HG03520 (cell line): ENCODE results near the gene PTCH1.

ENCODE experiments used
- ATAC-seq: cut with Tn5 transposase; IDR thresholded peaks from one replicate; pipeline ENCODE4 v1.9.1; 2021; ENCODE audit warnings: mild to moderate bottlenecking, moderate library complexity; ENCODE audit not compliant: unreplicated experiment

Gene PTCH1

DNA sequence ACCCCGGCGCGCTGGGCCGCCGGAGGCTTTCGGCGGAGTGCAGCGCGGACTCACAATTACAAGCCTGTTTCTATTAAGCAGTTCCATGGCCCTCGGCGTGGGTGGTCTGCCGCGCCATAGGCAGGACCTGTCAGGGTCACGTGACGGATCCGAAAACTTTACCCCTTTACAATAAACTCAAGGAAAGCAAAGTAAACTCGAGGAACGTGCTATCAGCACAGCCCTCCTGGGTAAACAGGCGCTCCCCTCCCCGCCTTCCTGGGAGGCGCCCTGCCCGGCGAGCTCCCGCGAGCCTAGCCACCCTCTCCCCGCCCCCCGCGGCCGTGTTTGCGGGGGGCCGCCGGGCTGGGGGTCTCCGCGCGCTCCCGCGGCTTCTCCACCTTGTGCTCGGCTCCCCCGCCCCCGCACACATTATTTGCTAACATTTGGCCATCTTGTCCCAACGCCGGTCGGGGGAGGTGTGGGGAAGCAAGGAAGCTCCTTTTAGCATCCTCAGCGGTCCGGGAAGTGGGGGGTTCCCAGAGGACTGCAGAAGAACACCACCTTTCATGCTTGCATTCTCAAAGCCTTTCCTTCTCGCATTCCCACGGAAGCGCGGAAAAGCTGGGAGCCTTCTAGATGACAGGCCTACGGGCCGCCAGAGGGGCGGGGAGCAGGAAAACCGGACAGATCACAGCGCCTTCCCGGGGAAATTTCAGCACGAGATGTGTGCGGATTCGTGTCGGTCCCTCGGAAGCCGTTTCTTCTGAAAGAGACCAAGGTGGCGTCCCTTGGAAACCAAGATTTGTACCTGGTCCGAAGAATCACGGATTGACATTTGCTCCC, at the start of gene PTCH1:
Gene PTCH1, minus strand, starts transcription at position 238 of the 825 bp plus-strand sequence.
- ATAC-seq: no peak

DNA sequence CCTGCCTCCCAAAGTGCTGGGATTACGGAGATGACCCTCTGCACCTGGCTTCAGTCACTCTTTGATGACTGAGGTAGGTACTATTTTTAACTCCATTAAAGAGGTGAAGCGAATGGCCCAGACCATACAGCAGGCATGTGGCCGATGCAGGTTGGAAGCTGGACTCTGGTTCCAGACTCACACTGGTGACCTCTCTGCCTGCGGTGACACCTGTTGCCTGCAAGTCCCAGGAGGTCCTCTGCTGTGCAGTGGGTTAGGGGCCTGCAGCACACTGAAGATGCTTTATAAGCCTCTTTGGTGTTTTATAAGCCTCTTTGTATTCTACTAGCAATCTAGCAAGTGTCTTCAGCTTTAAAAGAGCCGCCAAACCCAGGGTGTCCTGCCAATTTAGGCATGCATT, 49.2 kb upstream of the PTCH1 start:
- no peak for ATAC-seq

DNA sequence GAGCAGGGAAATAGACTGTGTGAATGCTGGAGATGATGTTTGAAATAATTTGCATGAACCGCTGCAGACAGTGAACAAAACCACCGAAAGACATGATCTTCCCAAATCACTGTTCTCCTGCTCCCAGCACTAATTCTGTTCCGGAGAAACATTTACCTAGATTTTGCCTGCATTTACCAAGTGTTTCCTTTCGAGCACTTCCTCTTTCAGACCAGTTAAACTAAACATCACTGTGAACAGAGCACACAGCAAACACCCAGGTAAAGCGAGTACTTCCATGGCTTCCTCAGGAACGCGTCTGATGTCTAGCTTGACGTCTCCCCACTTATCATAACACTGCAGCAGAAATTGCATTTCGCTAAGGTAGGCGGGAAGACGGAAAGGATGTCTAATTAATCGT, 45.1 kb upstream of the PTCH1 start:
- no peak for ATAC-seq

DNA sequence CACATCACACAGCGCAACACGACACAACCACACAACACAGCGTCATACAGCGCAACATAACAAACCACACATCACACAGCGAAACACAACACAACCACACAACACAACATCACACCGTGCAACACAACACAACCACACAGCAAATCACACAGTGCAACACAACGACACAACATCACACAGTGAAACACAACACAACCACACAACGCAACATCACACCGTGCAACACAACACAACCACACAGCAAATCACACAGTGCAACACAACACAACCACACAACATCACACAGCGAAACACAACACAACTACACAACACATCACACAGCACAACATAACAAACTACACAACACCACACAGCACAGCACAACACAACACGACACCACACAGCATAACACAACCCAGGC, 40.4 kb upstream of the PTCH1 start:
- no peak for ATAC-seq

DNA sequence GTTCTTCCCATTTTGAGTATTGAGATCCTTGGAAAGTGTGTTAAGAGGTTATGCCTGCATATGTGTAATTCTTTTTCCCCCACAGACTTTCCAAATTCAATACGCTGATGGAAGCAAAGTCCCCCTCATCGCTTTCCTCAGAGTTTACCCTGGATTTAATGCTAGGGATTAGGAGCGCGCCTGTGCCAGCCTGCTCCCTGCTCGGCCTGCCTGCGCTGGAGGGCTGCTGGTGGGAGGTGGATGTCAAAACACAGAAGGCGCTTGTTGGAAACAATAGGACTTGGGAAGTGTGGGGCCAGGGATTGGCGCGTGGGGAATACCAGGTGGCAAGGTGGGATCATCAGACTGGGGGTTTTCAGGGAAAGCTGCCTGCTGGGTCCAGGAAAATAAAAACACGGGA, 39.8 kb upstream of the PTCH1 start:
- no peak for ATAC-seq

DNA sequence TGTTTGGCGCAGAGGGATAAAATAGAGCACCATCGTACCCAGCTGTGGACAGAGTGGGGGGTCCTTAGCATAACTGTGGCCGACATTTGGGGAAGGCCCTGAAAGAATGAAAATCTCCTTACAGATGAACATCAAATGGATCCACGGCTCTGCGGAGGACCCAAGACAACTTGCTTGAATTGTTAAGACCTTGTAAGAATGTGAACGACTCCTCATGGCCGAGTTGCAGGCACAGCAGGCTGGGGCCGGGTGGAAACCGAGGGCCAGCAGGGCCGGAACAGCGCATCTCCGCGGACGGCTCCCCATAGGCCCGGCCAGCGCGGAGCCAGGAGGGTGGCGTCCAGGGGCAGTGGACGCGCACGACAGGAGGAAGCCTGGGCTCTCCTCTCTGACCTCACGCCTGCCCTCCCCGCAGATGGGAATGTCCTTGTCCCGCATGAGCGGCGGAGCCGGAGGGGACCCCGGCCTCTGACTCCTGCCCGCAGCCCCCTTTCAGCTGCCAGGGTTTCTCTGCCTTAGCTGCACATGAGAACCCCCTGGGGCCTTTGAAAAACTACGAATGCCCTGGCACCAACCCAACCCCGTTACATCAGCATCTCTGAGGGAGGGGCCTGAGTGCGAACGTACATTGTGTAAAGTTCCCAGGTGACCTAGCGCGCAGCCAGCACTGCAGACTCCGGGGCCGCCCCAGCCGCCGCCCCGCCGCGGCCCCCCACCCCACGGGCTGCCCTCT, 36.2 kb upstream of the PTCH1 start:
- ATAC-seq: no peak

DNA sequence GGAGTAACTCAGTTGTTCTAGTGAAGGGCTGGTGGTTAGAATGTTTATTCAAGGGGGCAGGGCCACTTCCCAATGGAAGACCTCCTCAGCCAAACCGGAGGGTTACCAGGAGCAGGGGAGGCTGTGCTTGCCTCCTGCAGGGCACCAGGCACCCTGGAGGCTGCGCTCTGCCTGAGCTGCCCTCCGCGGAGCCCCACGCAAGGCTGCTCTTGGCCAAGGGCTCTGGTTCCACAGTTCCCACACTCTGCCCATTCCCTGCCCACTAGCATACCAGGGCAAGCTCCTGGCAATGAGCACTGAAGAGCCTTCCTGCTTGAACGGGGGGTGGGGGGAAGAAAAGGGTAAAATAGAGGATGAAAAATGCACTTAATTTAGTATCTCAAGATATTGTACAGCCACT, 35.5 kb upstream of the PTCH1 start:
- no peak for ATAC-seq

DNA sequence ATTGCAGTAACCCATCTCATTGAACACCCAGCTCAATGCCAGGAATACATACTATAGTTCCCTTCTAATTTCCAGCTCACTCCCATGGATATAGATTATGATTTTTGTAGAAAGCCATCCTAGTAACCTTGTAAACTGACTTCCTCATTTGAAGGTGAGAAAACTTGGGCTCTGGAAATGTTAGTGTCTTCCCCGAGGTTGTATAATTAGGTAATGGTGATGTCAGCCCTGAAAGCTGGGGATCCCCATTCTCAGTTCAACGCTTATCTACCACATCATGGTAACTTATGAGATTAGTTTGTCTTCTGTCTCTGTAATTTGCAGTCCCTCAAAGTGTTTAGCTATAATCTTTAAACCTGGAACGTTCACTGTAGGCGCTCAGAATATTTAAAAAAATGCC, 34.6 kb upstream of the PTCH1 start:
- ATAC-seq: no peak

DNA sequence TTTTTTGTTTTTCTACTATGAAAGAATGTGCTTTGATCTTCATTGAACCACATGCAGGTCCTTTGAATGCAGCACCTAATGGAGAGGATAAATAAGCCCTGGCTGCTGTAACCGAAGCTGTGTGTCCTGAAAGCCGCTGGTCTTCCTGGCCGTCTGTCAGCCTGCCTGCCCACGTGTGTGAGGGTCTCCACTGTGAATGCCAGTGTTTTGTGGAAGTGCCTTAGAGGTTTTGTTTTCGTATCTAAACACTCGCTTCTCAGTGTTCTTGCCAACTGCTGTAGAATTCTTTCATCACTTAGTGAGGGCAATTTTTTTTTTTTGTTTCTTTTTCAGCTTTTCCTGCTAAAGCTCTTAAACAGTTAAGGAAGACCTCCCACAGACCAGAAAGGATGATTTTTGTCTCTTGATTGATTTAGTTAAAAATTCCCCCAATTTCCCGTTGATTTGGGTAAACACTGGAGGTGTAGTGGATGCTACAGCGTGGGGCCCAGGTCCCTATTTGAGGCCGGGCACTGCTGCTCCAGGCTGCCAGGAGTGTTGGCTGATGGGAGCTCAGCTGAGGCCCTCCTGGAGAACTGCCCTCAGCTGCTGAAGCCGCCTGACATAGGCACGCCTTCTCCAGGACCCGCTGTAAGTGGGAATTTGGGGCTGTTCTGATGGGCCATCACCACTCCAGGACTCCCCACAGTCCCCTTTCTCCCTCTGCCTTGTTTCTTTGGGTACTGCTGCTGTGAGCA, 29.2 kb upstream of the PTCH1 start:
- ATAC-seq: no peak

DNA sequence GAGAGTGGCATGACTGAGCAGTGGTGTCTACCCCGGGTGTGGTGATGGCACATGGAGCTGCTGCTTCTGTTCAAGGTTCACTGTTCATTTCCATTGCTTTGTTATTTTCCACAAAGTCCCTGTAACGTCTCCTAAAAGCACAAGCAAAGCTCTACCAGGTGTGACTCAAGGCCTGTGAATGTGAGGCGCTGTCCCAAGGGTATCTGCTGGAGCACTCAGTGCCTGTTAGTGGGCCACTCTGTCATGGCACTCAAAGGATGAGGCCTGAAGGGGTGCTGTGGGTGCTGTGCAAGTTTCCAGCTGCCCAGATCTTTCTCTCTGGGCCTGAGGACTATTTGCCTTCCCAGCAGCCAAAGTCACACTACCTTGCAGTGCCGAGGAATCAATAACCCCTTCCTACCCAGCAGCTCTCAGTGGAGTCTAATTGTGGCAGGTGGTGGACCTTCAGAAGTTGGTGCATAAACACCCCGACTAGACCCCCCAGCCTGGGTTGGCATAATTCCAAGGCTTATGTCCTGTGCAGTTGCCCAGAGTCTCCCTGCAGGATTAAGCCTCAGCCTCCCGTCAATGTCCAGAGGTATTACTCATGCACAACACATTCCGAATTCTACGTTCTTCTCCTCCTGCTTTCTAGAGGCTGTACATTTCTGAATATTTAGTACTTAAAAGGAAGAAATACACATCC, 17.4 kb upstream of the PTCH1 start:
- ATAC-seq: no peak

DNA sequence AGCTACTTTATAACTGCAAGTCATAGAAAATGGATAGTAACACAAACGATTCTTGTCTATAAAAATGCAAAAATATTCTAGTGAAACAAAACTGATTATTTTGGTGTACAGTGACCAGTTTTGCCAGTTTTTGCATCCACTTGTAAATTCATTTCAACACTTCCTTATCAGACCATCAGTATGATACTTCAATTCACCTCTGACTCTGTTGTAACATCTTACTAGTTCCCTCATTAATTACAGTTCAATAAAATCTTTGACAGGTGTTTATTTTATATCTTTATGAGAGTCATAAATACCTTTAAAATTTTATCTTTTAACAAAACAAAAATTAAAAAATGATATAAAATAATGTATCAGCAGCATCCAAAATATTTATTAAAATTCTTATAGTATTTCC, 13.1 kb upstream of the PTCH1 start:
- no peak for ATAC-seq

DNA sequence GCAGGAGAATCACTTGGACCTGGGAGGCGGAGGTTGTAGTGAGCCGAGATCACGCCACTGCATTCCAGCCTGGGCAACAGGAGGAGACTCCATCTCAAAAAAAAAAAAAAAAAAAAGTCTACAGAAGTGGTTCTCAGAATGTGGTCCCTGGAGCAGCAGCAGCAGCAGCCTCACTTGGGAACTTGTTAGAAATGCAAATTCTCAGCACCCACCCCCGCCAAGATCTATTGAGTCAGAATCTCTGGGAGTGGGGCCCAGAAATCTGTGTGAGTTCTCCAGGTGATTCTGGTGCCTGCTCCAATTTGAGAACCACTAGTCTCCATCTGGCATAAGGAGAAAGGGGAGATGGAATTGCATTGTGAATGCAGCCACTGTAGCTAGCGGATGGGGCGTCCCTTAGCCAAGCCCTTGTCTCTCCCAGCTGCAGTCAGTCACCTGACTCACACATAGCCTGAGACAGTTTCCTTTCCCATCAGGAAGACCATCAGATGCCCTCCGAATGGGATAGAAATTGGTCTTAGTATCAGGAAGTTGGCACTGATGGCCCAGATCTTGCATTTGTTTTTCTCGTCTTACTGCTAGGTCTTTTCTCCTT, 12.2 kb upstream of the PTCH1 start:
- no peak for ATAC-seq

DNA sequence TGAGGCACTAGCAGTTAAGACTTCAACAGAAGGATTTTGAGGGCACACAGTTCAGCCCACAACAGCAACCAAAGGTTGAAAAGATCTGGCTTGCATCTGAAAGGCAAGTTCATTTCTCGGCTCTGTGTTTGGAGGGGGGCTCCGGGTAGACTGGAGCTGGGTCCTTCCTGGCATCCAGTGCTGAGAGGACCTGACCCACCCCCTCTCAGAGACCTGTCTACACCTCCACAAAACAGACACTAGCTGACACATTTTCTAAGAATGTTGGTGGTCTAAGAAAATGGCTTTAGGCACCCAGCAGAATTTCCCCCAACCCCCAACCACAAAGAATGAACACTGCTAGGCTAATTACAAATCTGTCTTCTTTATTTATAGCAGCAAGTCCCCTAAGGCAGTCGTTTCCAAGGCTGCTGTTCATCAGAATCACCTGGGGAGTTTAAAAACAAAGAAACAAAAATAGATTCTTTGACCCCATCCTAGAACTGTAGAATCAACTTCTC, 6.2 kb upstream of the PTCH1 start:
- ATAC-seq: no peak

DNA sequence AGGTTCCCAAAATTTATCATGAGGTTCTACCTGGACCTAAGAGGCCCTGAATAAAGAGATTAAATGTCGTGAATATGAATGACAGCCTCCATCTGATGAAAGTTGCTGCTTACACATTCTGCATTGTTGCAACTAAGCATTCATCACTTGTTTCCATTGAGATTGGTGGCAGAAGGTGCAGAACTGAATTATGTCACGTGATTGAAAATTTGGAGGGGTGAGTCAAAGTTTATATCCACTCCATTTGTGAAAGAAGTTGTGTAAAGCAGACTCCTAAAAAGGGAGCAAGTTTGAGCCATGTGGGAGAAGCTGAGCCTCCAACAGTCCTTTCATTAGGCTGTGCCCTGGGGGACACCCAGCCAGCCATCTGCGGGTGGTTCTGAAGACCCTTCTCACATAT, 4.9 kb upstream of the PTCH1 start:
- ATAC-seq: no peak

DNA sequence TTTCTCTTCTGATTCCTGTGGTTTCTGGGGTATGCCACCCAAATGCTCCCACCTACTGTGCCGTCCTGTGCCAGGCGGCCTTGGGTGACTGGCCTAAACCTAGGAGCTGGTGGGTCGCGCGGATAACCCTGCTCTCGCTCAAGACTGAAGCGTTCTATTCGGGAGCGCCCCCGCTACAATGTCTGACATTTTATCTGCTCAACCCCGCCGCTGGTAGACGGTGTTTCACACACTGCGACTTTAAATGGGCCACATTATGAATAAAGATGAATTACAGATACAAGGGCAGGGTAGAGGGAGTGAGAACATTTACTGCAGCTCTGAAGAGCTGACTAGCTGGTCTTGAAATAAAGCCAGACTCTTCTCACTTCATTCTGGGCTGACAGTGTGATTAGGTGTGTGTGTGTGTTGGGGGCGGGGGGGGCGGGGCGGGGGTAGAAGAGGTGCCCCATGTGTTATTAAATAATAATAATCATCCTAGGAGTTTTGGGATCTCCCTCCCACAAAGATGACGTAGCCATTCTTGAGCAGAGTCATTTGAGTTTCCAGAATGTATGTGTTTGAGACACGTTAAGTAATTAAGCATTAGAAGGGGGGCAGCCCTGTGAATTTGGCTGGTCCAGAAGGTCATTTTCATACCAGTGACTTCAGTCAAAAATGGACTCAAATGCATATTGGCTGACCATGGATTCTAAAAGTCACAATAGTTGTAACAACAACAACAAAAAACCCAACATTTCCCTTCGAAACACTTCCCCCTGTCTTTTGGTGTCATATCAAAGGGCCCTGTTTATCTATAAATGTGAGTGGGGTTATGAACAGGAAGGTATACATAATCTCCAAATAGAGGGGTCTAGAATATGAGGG, 1.0 kb upstream of the PTCH1 start:
- ATAC-seq: no peak

DNA sequence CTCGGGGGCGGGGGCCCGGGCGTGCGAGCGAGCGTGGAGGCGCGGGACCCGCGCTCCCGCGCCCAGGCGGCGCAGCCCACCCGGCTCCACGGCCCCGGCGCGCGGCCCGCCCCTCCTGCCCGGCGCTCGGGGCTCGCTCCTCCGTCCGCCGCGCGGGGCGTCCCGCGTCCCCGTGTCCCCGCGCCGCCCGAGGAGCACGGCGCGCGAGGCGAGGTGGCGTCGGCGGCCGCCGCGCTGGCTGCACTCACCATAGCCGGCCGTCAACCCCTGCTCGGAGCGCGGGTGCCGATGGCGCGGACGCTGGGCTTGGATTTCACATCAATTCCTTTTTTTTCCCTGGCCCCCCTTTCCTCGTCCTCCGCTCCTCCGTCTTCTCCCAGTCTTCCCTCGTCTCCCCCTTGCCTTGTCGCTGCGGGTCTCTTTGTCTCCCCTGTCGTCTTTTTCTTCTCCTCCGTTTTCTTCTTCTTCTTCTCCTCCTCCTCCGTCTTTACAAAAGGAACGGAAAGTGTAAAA, 494 bp downstream of the PTCH1 start:
- ATAC-seq: no peak

DNA sequence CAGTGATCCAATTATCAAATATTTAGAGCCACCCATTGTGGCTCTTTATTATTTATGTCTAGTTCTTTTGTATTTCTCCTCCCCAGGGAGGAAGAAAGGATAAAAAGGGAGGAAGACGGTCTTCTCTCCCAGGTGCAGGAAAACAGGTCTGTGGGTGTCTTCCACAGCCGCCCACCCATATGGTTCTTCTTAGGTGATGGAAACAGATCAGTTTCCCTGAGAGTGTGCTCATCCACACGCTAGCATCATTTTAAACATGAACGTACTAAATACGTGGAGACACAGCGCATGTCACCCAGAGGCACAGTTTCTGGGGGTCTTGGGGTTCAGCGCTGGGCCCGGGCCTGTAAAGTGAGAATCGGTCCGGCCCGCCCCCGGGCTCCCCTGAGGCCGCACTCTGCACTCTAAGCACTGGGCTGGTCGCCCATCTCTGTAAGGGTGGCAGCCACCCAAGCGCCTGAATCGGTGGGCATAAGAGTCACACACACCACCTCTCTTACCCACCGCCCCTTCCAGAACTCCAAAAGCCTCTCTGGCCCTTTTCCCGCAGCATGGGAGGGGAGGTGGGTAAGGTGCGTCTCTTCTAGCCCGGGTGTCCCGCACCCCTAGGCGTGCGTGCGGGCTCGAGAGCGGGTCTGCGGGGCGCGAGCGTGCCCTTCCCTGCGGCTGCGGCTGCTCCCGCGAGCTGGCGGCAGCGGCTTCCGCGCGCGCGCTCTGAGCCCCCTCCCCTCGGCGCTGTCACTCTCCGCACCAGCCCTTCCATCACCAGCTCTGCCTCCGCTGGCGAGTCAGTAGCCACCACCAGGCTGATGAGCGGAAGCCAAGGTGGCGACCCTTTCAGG, 1.3 kb downstream of the PTCH1 start:
- ATAC-seq: no peak

DNA sequence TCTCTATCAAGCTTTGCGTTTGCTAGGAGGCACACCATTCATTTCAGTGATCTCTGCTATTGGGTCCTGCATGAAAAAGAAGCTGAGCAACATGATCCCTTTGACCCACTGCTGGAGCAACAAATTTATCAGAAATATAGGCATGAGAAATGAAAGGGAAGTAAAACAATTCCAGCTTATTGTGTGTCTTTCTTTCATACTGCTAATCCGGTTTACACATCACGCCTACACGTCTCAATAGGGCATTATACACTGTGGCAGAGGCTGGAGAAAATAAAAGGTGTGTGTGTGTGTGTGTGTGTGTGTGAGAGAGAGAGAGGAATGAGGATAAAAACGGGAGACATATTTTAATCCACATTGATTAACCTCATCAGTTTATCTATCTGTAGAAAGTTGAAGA, 2.4 kb downstream of the PTCH1 start:
- ATAC-seq: no peak

DNA sequence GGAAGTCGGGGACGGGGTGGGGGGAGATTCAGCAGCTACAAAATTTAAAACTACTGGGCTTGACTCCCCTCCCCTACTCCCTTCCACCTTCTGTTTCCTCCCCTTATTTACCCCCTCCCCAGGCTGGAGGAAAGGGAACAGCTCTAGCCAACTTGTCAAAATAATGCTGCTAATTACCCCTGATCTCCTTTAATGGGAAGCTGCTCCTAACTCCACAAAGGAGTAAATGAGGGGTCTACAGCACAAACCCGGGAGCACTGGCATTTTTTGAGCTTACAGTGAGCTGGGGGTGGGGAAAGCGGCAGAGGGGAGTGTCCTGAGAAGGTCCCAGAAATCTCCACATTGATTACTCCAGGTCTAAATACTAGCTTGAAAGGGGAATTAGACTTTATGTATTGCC, 3.1 kb downstream of the PTCH1 start:
- no peak for ATAC-seq
